HG02759 (cell line): ENCODE results near the gene NF1.
A peak's percentile ranks its signal among the peaks of the same experiment; 100 is the strongest.
"Not testable (repeated sequence)": the region's sequence is repeated elsewhere in the genome, so short reads cannot be mapped to it uniquely, and the experiment has no call there.

ENCODE experiments used
- ATAC-seq: cut with Tn5 transposase; IDR thresholded peaks from one replicate; pipeline ENCODE4 v1.9.1; 2021; ENCODE audit warnings: mild to moderate bottlenecking, moderate library complexity; ENCODE audit not compliant: unreplicated experiment

NF1 gene

DNA sequence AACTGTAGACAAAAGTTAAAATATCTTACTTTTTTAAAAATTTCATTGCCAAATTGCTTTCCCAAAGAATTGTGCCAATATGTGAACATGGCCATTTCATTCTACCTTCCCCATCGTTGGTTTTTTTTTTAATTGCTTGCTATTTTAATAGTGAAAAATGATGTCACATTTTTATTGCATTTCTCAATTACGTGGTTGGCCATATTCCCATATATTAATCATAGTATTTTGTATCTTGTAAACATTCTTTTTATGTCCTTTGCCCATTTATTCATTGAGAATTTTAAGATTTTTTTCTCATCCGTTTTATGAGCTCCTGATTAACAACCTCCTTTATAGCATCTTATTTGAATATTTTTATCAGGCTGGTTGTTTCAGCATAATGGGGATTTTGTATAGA, 195.0 kb downstream of the NF1 start:
- ATAC-seq: no peak

DNA sequence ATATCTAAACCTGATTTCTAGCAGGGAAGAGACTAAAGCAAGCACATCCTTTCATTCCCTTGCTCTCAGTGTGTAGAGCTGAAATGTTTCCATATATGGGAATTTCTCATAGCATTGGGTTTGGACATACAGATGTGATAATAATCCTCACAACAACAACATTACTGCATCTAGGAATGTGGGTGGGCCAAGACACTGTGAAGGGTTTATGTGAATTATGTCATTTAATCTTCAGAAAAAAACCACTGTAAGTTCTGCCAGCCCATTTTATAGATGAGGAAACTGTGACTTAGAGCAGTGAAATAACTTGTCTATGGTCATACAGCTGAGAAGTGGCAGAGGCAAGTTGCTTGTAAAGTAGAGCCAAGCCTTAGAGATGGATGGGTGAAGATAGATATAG, 197.0 kb downstream of the NF1 start:
- ATAC-seq: no peak

DNA sequence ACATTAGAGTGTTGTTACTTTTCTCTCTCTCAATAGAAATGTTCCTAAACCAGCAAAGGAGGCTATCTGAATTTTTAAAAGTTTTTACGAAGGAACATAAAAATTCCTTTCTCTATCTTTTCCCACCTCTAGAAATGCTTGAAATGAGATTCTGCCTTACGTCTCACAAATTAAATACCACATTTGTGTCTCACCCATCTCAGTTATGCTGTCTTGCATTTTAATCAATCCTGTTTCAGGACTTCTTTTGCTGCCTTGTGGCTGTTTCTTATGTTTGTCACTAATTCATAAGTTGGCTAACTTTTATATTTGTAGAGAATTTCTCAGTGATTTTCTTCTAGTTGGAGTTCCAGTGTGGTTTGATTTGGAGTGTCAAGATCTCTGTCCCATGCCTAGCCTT, 198.8 kb downstream of the NF1 start:
- ATAC-seq: no peak

DNA sequence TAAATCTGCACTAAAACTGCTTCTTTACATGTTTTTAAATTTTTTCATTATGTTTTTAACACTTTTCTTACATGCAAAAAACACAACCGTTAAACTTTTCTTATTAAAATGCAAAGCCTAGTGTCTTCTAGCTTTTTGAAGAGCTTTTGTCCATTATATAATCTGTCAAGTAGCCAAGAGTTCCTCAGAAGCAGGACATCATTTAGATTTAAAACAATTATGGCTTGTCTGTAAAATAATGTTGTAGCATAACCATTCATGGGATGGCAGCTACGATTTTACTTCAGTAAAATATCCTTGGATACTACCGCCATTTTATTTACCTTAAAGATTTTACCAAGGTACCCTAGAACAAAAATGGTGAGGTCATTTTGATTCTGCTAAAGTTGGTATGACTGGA, 199.5 kb downstream of the NF1 start:
- ATAC-seq: no peak

DNA sequence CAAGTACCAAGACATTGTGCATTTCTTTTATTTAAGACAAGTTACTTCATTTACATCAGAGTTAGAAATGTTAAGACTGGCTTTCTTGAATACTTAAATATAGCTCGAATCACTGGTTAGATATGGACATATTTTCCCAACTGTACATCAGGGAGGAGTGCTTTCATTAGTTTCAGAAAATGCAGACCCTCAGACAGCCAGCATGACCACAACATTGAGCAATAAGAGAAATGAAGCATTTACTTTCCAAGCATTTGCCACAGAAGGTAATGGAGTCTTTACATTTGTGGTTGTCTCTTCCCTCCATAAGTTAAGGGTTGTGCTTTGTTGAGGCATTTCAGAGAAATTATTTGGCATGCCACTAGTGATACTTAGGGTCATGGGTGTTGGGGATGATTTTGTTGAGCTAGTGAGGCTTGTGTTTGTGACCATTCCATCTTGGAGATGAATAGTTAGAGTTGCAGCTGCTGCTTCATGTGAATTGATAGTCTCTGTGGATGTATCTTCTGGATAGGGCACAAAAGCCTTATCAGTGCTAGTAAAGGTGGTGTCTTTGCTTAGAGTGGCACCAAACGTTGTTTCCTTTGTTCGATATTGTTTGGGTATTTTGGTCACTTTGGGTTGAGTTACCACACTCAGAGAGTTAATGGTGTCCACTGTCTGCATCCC, 200.2 kb downstream of the NF1 start:
- no peak for ATAC-seq

DNA sequence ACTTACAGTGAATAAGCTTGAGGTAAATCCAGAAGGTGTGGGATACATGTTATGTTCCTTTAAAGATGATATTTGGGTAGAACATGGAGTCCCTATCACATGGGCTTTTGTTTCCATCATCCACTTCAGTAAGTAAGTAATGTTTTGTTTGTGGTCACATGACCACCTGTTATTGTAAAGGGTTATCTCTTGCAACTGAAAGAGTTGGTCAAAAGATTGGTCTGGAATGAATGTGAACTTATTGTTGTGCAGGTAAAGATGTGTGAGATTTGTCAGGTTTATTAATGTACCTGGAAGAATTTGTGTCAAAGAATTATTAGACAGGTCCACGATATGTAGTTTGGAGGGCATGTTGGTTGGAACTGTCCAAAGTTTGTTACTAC, 200.7 kb downstream of the NF1 start:
- ATAC-seq: no peak

DNA sequence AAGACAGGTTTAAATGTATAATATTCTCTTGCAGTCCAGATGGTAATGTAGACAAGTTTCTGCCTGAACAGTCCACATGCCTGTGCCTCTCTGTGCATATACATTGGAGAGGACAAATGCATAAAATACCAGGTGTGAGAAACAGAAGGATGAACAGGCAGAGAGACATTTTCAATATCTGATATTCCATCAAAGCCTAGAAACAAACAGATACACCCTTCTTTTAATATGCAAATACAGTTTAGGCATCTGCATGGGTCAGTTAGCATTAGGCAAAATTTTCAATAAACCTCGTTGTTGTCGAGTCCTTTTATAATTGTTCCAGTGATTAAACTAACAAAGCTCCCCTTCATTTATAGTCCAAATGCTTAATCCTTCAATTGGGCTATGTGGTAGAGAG, 201.4 kb downstream of the NF1 start:
- ATAC-seq: no peak

DNA sequence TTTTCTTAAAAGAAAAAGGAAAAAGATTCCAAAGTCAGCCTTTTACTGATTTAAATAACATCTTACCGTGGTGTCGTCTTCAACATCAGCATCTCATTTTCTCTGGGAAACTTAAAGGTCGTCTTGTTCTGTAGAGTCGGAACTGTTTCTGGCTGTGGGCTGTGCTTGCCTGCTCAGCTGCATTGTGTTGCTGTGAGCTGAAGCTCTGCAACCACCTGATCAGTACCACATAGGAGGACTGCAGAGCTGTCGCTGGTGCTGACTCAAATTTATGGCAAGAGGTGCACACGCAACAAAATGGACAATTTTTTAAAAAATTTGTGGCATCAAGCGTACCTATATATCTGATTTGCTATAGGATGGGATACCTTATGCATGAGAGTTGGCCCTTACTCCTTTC, 202.3 kb downstream of the NF1 start, which contains the start of gene OMG:
OMG (minus strand) TSS at position 150 of the 400 bp plus-strand sequence. CDS start 908 bp downstream, outside the sequence.
- no peak for ATAC-seq

DNA sequence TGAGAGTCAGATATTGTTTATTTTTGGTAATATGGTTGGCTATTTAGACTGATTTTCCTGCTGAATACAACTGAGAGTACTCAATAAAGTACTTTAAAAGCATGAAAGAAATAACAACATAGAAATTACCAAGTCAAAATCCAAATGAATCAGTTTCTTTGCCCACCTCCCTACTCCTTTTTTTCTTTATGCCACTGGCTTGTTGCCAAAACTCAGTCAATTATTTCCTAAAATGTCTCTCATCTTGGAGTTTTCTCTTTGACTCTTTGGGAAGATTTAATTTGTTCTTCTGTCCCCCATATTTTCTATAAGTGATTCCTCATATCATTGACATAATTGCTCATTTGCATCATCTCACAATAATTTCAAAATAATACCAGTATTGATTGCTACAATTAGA, 204.8 kb downstream of the NF1 start:
- ATAC-seq: no peak

DNA sequence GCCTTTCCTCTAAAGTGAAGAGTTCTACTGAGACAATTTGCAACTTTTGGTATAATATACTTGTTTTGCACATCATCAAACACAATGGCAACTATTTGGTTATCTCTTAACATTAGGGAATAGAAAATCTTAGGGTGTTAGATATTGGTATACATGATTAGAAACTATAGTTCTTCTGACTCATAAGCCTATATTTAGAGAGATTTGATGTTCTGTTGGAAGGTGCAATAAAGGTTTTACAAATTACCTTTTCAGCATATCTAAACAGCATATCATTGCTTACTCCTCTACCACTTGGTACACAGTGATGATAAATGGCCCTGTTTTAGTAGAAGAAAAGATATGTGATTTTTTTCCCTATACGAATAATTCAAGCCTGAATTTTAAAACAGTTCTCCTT, 212.9 kb downstream of the NF1 start:
- ATAC-seq: no peak

DNA sequence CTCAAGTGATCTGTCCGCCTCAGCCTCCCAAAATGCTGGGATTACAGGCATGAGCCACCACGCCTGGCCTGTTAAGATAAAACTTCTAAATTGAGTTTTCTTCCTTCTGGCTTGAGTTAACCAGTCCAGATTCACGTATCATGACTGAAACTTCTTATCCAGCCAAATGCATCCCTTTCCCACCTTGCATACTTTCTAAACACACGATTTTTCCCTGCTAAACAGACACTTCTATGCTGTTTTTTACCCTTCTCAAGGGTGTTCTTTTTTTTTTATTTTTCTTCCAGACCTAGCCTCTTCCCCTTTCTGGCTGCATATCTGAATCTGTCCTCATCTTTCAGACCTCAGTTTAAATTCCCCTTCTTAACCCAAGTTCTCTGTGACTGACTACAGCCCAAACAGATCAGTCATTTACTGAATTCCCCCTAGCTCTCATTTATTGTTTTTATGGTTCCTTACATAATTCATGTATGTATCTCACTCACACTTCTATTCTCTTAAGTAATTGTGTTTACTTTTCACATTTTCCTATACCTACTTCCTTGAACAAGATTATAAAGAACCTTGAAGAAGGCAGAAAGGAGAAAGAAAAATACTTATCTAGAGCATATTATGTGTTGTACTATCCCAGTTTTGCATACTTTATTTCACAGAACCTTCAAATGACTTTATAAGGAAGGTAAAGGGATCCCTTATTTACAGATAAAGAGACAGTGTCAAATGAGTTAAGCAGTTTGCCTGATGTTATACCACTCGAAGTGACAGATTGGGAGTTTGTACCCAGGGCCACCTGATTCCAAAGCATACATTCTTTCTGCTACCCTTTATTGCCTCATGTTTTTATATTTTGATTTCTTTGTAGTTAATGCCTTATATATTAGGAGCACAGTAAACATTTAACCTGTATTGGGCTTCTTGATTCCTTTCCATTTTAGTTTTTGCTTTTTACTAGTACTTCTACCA, 213.9 kb downstream of the NF1 start:
- ATAC-seq: no peak

DNA sequence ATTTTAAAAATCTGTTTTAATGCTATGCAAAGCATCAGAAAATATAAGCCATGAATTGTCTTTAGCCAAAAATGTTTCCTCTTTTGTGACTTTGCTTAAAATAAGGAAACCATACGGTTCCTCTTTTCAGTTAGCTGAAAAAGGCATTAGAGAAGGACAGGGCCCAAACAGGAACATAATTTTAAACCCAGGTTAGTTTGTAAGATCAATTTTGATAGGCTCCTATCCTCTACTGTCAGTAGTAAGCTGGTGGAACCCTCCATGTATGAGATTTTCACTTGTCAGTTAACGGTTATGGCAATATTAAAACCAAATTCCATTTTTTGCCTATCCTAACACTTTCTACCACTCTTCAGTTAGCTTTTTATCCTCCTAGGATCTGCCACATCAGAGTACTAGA, 214.8 kb downstream of the NF1 start:
- no peak for ATAC-seq

DNA sequence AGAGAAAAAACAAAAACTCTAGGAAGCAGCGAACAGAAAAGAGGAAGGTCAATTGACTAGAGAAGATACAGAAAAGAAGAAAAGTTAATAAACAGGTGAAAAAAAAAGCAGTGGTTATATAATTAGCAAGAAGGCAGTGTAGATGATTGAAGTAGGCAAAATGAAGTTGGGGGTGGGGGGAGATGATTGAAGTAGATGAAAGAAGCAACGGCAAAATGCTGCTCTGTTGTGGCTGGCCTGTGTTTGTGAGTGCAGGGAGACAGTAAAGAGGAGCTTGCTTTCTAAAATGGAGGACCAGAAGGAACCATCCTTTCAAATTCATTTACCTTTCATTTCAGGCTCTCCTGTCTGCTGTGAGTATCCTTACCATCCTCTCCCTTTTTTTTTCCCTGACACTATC, 215.5 kb downstream of the NF1 start:
- ATAC-seq: no peak

DNA sequence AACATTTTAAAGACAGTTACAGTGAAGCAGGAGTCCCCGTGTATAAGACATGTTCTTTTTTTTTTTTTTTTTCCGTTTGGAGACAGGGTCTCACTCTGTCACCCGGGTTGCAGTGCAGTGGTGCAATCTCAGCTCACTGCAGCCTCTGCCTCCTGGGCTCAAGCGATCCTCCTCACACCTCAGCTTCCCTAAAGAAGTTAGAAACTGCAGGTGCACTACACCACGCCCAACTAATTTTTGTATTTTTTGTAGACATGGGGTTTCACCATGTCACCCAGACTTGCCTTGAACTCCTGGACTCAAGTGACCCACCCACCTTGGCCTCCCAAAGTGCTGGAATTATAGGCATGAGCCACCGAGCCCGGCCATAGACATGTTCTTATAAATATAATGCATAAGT, 216.1 kb downstream of the NF1 start:
- no peak for ATAC-seq

DNA sequence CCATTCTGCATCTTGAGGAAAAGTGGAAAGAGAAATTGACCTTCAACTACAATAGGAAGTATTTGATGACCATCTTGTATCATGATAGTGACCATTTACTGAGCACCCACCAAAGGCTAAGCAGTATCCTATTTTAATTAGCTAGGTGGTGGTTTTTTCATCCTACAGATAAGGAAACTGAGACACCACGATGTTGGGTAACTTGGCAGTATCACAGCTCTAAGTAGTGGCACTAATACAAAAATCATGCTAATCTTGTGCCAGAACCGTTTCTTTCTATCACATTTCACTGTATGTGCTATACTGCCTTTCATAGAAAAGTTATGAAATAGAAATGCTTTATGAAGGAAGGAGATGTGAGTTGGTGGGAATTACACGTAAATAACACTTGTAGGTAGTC, 216.7 kb downstream of the NF1 start:
- no peak for ATAC-seq

DNA sequence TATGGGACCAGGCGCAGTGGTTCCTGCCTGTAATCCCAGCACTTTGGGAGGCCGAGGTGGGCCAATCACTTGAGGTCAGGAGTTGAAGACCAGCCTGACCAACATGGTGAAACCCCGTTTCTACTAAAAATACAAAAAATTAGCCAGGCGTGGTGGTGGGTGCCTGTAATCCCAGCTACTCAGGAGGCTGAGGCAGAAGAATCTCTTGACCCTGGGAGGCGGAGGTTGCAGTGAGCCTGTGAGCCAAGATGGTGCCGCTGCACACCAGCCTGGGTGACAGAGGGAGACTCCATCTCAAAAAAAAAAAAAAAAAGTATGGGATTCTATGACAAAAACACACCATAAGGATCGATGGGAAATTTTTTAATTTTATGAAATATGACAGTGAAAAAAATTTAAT, 217.4 kb downstream of the NF1 start:
- not testable (repeated sequence) for ATAC-seq

DNA sequence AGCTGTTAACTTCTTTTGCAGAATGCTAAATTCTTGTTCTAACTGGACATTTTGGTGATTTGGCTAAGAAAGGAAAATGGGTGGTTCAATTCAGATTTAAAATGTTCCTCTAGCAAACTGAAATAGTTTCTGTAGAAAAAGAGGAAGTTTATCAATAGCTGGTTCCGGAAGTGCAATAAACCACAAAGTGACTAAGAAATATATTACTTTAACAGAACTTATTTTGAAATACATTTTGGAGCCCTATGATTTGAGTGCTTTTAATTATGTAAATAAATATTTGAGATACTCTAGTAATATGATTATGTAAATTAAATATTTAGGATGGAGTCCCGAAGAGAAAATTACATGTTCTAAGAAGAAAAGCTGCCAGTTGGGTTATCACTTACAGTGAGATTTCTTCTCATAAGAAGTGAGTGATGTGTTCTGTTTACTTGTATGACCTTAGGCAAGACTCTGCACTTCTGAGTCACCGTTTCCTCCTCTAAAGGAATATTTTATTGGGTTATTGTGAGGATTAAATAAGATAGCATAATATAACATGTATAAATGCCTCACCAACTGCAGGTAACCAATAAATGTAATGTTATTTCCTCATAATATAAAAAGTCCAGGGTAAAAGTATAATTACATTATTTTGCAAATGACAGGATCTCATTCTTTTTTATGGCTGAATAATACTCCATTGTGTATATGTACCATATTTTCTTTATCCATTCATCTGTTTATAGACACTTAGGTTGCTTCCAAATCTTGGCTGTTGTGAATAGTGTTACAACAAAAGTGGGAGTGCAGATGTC, 219.4 kb downstream of the NF1 start, which contains the start of gene EVI2B:
EVI2B (minus strand) TSS at position 73 of the 800 bp plus-strand sequence. CDS start 8,445 bp downstream, outside the sequence.
- peak; percentile 29 for ATAC-seq

DNA sequence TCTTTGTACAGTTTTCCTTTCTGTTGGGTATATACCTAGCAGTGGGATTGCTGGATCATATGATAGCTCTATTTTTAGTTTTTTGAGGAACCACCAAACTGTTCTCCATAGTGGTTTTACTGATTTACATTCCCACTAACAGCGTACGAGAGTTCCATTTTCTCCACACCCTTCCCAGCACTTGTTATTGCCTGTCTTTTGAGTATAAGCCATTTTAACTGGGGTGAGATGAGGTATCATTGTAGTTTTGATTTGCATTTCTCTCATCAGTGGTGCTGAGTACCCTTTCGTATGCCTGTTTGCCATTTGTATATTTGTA, 220.0 kb downstream of the NF1 start:
- no peak for ATAC-seq

DNA sequence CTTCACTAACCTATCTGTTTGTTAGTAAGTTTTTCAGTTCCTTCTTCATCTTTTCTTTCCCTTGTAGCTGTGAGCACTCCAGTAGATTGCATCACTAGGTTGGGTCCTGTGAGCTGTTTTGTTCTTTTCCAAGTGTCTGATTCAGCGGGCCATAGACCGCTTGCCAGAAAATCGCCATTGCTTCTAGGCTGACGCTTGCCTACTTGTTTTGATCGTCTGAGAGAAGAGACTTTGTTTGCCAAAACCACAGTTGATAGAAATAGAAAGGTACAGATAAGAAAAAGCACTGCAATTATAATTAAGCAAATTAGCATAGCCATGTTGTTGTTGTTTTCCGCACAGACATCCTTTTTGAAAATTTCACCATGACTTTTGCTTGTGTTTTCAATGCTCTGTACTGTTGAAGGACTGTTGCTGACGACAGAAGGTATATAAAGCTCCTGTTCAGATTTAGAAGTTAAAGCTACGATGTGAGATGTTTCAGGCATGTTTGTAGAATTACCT, 223.6 kb downstream of the NF1 start:
- no peak for ATAC-seq

DNA sequence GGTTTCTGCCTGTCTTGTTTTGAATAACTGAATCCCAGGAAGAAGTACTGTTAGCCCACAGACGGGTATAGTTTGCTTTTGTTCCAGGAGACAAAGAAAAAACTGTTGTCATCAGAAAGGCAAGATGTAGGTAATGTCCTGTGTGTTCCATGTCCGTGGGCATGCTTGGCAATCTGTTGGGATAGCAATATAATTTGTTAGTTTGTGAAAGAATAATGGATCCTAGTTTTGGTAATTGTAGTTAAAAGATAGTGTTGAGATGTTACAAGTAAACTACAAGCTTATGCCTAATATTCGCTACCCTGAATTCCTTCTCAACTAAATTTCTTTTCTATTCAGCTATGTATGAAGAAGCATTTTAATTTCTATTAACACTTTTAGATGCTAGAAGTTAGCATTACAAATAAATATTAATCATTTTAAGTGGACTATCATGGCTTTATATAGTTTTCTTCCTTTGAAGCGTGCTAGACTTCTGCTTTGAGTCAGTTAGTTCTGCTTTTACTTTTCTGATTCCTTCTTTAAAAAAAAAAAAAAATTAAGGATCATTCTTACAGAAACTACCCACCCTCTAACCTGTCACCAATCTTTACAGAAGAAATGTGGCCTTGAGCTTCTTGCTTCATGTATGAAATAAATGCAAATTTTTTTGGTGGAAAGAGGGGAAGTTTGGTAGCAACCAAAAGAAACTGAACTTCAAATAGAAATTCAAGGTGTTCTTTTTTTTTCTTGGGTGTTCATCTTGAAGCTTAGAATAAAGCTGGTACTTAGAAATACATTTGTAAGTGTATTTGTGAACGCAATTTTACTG, 224.3 kb downstream of the NF1 start:
- no peak for ATAC-seq
